ENCODE results near the gene BTD.

BTD gene

DNA sequence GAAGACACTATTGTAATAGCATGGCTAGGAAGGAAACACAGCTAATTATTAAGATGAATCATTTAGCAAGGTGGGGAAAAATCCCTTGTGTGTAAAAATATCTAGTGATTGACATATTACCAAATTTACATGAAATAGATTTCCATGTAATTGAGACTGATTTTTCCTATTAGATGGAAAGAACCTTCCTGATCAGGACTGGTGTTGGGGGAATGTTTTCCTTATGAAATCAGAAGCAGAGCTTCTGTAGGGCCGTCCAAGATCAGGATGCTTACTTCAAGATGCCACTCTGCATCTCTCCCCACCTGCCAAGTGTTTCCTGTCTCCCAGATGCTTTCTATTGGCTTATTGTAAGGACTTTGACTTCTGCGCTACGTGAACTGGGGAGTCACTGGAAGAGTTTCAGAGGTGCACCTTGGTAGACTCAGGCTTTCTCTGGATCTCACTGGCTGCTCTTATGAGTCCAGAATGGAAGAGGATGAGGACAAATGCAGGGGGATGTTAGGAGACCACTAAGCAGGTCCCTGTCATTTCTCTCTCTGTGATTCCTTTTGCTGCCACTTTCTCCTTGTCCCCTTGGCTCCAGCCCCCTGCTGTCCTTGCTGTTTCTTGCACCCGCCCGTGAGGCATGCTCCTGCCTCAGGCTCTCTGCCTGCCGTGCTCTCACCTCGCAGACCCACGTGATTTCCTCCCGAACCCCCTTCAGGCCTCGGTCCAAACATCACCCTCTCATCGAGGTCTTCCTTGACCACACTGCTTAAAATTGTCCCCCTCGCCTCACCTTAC lies 30.1 kb downstream of the BTD start:
- no peak for ATAC-seq
- no peak for TF ChIP-seq TSHZ2 (CRISPR knock-in tag; IDR thresholded peaks at IDR 0.05)
- TF ChIP-seq POU6F1 (CRISPR knock-in tag; IDR thresholded peaks at IDR 0.05; ENCODE audit: borderline replicate concordance, low read depth), result no peak
- TF ChIP-seq TCF4 (CRISPR knock-in tag; IDR thresholded peaks at IDR 0.05; ENCODE audit: borderline replicate concordance), result no peak
- no peak for TF ChIP-seq SNAI2 (CRISPR knock-in tag; IDR thresholded peaks at IDR 0.05)
- no peak for TF ChIP-seq CREB5 (CRISPR knock-in tag; IDR thresholded peaks at IDR 0.05; ENCODE audit: low read depth)
- TF ChIP-seq ISL1 (CRISPR knock-in tag; IDR thresholded peaks at IDR 0.05), result no peak
- TF ChIP-seq ZC3H10 (CRISPR knock-in tag; IDR thresholded peaks at IDR 0.05), result no peak
- TF ChIP-seq PATZ1 (CRISPR knock-in tag; IDR thresholded peaks at IDR 0.05; ENCODE audit: borderline replicate concordance), result no peak
- no peak for TF ChIP-seq GLIS3 (CRISPR knock-in tag; IDR thresholded peaks at IDR 0.05)
- TF ChIP-seq BACH2 (CRISPR knock-in tag; IDR thresholded peaks at IDR 0.05; ENCODE audit: borderline replicate concordance), result no peak
- no peak for TF ChIP-seq ZNF8 (CRISPR knock-in tag; IDR thresholded peaks at IDR 0.05)
- TF ChIP-seq ZFP3 (CRISPR knock-in tag; IDR thresholded peaks at IDR 0.05), result no peak
- no peak for TF ChIP-seq ZNF565 (CRISPR knock-in tag; conservative IDR thresholded peaks at IDR 0.05; ENCODE audit: low read depth)
- TF ChIP-seq RARB (CRISPR knock-in tag; IDR thresholded peaks at IDR 0.05), result no peak
- TF ChIP-seq ZFP30 (CRISPR knock-in tag; IDR thresholded peaks at IDR 0.05), result no peak
- no peak for TF ChIP-seq PPARA (CRISPR knock-in tag; IDR thresholded peaks at IDR 0.05; ENCODE audit: borderline replicate concordance)
- TF ChIP-seq CSRNP3 (CRISPR knock-in tag; IDR thresholded peaks at IDR 0.05), result no peak
- TF ChIP-seq TOX (CRISPR knock-in tag; IDR thresholded peaks at IDR 0.05; ENCODE audit: borderline replicate concordance), result no peak

DNA sequence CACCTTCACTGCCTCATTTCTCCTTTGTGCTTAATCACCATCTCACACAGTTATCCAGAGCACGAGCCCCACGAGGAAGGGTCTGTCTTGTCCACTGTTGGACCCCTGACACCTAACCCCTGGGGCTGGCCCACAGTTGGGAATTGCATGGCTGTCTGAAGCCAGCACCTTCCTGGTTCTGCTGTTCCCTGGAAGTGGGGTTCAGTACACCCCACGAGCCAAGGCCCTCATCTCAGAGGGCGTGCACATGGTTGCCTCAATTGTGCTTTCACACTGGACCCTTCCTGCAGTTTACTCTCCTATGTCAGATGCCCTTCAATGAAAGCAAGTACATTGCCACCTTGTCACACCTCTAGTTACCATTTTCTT lies 30.7 kb downstream of the BTD start:
- no peak for ATAC-seq
- TF ChIP-seq ZC3H10 (CRISPR knock-in tag; IDR thresholded peaks at IDR 0.05) (no peak), OSR1 (CRISPR knock-in tag; IDR thresholded peaks at IDR 0.05) (no peak), SNAI2 (CRISPR knock-in tag; IDR thresholded peaks at IDR 0.05) (no peak), PPARA (CRISPR knock-in tag; IDR thresholded peaks at IDR 0.05; ENCODE audit: borderline replicate concordance) (no peak), ARNTL (CRISPR knock-in tag; IDR thresholded peaks at IDR 0.05; ENCODE audit: borderline replicate concordance, low read depth) (no peak), ESRRG (CRISPR knock-in tag; IDR thresholded peaks at IDR 0.05) (no peak), ZFP30 (CRISPR knock-in tag; IDR thresholded peaks at IDR 0.05) (no peak), CSDC2 (CRISPR knock-in tag; IDR thresholded peaks at IDR 0.05) (no peak), TOX (CRISPR knock-in tag; IDR thresholded peaks at IDR 0.05; ENCODE audit: borderline replicate concordance) (no peak), ISL1 (CRISPR knock-in tag; IDR thresholded peaks at IDR 0.05) (no peak), TSHZ2 (CRISPR knock-in tag; IDR thresholded peaks at IDR 0.05) (no peak), ZFP3 (CRISPR knock-in tag; IDR thresholded peaks at IDR 0.05) (no peak), CREB5 (CRISPR knock-in tag; IDR thresholded peaks at IDR 0.05; ENCODE audit: low read depth) (no peak), ZNF70 (CRISPR knock-in tag; IDR thresholded peaks at IDR 0.05) (no peak), PATZ1 (CRISPR knock-in tag; IDR thresholded peaks at IDR 0.05; ENCODE audit: borderline replicate concordance) (no peak), ZNF565 (CRISPR knock-in tag; conservative IDR thresholded peaks at IDR 0.05; ENCODE audit: low read depth) (no peak)

Measured in SK-N-SH treated with all-trans-retinoic acid at 6 μM for 48 hours (cell line).